Epithelial cell of esophagus (primary cell): Measurements from ENCODE around the gene MAP4K5.
"Not testable (repeated sequence)": the region's sequence is repeated elsewhere in the genome, so short reads cannot be mapped to it uniquely, and the experiment has no call there.

Source experiments
- DNase-seq: peaks from one replicate; pipeline ENCODE4 v3.0.0; 2010; ENCODE audit warnings: low read depth
- H3K4me3 ChIP-seq: 2 replicates; pipeline ENCODE4 v1.5.1; 2011; ENCODE audit warnings: mild to moderate bottlenecking, low read length, control low read depth
- TF ChIP-seq, protein P1 (sequence below): IDR thresholded peaks from 2 replicates; pipeline ENCODE4 v1.5.1; 2011; ENCODE audit warnings: low read depth, mild to moderate bottlenecking, low read length, control low read depth, inconsistent platforms; ENCODE audit not compliant: insufficient read depth; ENCODE audit errors: missing control alignments

MAP4K5 gene

DNA sequence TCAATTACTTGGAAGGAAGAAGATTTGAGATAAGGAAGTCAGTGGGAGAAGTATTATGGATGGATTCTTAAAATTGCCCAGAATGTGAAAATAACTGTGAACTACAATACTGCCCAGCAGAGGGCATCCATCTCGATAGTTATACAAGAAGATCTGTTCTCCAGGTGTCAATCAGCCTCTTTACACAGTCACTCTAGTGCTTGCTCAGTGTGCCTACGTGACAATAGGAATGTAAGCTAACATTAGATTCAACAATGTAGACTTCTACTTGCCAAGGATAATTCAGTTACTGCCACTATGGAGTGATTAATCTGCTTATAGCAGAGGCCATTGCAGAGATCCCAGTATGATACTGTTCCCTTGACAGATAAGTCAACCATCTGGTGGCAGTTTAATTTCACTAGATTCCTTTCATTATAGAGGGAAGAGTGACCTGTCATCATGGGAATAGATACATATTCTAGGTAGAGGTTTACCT lies 10.6 kb upstream of the MAP4K5 start:
- peak; percentile 84 for DNase-seq
- TF ChIP-seq, protein P1, sequence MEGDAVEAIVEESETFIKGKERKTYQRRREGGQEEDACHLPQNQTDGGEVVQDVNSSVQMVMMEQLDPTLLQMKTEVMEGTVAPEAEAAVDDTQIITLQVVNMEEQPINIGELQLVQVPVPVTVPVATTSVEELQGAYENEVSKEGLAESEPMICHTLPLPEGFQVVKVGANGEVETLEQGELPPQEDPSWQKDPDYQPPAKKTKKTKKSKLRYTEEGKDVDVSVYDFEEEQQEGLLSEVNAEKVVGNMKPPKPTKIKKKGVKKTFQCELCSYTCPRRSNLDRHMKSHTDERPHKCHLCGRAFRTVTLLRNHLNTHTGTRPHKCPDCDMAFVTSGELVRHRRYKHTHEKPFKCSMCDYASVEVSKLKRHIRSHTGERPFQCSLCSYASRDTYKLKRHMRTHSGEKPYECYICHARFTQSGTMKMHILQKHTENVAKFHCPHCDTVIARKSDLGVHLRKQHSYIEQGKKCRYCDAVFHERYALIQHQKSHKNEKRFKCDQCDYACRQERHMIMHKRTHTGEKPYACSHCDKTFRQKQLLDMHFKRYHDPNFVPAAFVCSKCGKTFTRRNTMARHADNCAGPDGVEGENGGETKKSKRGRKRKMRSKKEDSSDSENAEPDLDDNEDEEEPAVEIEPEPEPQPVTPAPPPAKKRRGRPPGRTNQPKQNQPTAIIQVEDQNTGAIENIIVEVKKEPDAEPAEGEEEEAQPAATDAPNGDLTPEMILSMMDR = peak; percentile 63
- no peak overlapping the region for H3K4me3 ChIP-seq

DNA sequence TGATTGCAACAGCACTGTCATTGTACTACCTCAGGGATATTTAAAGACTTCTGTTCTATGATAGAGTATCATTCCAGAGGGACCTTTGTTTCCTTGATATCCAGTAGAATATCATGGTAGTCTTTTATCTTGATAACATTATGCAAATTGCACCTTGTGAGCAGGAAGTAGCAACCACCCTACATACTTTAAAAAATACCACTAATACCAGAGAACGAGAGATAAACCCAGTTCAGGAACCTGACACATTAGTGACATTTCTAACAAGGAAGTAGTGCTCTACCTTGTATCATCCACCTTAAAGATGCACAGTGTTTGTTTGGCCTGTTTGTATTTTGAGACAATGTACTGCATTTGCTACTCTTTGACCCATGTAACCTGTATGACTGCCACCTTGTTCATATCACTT lies 8.8 kb upstream of the MAP4K5 start:
- TF ChIP-seq, protein P1 = no peak
- no peak for DNase-seq
- H3K4me3 ChIP-seq = no peak overlapping the region

DNA sequence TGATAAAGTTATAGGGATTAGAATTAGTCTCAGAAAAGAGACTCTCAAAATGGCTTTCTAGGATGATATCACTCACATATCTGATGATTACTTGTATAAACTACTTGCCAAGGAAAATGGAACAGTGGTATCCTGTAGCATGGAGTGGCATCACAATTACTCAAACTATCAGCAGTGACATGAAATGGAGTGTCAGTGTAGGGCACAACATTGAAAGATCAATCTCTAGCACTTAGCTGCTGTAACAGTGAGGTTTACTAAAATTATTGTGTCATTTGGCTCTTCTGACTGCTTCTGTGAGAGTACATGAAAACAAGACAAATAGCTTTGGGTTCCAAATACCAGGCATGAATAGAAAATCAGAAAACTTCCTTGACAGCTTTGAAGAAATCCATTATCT lies 6.7 kb upstream of the MAP4K5 start:
- DNase-seq = no peak
- no peak overlapping the region for H3K4me3 ChIP-seq
- TF ChIP-seq, protein P1 = no peak

- not testable (repeated sequence) for DNase-seq, H3K4me3 ChIP-seq
These were observed 5.7 kb upstream of the MAP4K5 start for GRCh38 chr14:50538034-50538433.

DNA sequence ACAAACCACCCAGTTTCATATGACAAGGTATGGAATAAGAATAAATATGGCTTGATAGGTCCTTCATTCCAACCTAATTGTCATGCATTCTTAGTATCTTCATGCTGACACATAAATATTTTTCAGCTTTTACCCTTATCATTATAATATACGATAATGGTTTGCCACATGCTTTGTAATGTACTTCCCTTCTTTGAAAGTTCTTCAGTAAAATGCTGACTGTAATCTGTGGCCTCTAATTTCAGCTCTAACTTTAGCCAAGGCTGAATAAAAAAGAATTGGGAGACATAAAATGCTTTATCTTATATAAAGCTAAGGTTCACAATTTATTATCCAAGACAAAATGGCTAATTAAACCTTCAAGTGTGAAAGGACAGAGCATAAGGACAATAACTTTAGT lies 2.6 kb upstream of the MAP4K5 start:
- TF ChIP-seq, protein P1 = no peak
- no peak overlapping the region for H3K4me3 ChIP-seq
- no peak for DNase-seq

GRCh38 chr14:50534416-50534815 lies 2.0 kb upstream of the MAP4K5 start:
- H3K4me3 ChIP-seq = no peak overlapping the region
- no peak for DNase-seq
- TF ChIP-seq, protein P1 = no peak

DNA sequence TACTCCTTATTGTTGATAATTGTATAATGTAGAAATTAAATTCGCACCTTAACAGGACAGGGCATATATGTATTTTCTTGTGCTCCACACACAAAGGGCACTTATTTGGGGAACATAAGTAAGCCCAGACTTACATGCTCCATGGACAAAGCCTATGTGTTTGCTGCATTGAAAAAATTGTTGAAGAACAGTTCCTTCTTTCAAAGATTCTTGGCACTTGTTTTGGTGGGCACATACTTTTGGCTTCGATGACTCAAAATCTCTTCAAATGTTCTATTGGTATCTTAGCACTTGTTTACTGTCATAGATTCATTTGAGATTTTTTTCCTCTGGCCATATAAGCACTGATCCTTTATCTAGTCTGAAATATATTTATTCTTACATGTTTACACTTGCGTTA lies 1.4 kb upstream of the MAP4K5 start:
- DNase-seq = no peak
- TF ChIP-seq, protein P1 = no peak
- no peak overlapping the region for H3K4me3 ChIP-seq

- TF ChIP-seq, protein P1 = no peak
- DNase-seq = no peak
- H3K4me3 ChIP-seq = peak overlapping the region; percentile 78
These were observed 904 bp upstream of the MAP4K5 start for GRCh38 chr14:50533241-50533705.
